Stimulated activated CD8-positive, alpha-beta memory T cell treated with anti-CD3 and anti-CD28 coated beads, Interleukin-7, amount 100 ng/mL, for 4 hours (primary cell): ENCODE data around the gene TEX14.
A peak's percentile ranks its signal among the peaks of the same experiment; 100 is the strongest.
"Not testable (repeated sequence)": the region's sequence is repeated elsewhere in the genome, so short reads cannot be mapped to it uniquely, and the experiment has no call there.

Experiments
- DNase-seq, 2 donors: peaks; one replicate each; pipeline ENCODE4 v3.0.0-alpha.2; 2020; ENCODE audit warnings: low read depth in 2 of 2

The TEX14 gene

DNA sequence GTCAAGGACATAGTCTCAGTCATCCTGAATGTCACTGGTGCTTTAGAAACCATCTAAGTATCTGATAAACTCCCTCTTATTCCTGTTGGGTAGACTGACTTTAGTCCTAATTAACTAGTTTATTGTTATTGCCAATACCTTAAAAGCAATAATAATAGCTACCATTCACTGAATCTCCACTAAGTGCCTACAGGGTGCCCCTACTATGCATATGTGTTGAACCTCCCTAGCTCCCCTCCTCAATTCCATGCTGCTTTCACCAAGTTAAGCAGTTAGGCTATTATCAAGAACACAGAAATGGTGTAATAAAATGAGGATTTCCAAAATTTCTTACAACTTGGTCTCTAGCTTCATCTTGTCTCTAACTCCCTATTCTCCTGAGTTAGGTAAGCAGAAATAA is 89.9 kb downstream of the TEX14 start:
- DNase-seq, result no peak

DNA sequence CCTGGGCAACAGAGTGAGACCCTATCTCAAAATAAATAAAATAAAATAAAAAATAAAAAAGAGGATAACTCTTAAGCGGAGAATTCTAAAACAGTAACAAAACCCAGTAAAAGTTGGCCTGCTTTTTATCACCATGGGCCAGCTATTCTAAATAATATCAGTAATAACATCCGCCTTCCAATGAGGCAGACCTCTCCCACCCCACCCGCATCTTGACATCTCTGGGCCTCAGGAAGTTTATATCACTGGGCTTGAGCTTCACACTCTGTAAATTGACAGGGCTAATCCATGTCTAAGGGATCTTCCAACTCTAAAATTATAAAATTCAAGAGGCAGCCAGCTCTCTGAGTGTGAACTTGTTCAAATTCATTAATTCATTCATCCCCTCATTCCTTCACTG is 94.5 kb downstream of the TEX14 start:
- DNase-seq, result no peak

GRCh38 chr17:58595194-58595792 is 96.6 kb downstream of the TEX14 start:
- DNase-seq, result no peak

DNA sequence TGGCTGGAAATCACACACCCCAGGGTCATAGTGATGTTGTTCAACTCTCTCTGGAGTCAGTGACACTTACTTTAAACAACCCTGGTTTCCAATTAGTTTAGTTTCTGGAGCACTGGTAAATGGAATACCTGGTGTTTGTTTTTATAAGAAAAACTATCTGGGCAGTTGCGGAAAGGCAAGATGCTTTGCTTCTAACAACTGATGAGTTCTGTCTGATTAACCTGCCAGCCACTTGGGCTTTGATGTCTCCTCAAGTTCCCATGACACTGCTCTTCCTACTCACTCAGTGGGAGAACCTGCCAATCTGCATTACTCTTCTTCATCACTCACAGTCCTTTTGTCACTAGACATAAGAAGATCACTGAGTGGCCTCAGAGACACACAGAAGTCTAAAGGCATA is 98.7 kb downstream of the TEX14 start:
- DNase-seq, result no peak

- DNase-seq, result no peak
Observed at GRCh38 chr17:58591455-58591854, 100.4 kb downstream of the TEX14 start.

GRCh38 chr17:58590377-58590776 is 101.5 kb downstream of the TEX14 start:
- DNase-seq, result no peak

- DNase-seq, result peak; percentile 19 to 38
Observed at GRCh38 chr17:58587713-58588117, 104.1 kb downstream of the TEX14 start.

DNA sequence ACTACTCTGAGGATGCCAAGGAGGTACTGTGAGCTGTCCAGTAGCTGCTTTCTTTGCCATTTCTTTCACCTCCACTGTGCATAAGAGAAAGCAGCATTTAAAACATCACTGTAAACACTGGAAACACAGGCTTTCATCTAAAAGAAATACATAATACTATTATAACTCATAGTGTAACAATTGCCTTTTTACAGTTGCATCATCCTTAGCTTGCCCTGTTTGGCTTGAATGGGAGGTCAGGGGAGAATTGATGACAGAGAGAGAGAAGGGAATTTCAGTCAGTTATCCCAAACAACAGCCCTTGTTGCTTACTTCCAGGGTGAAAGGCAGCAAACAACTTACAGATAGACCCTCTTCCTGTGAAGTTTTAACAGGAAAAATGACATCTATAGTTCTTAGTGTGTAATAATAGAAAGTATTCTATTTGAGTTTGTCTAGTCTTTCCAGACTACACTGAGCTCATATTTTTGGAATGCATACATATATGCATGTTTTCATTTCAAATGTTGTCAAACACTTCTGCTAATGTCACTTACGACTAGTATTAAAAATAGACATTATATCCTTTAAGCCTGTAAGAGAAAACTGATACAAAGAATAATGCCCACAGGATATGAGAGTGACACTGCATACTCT is 105.7 kb downstream of the TEX14 start:
- no peak for DNase-seq

DNA sequence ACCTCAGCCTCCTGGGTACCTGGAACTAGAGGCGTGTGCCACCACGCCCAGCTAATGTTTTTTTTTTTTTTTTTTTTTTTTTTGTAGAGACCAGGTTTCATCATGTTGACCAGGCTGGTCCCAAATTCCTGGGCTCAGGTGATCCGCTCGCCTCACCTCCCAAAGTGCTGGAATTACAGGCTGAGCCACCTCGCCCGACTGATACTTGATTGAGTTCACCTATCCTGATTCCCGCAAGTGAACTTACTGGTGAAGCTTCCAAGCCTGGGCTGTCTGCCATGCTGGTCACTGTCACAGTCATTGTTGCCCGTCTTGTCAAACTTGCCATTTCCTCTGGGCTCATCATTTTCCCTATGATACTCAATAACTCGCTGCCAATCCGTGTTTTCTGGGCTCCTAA is 106.3 kb downstream of the TEX14 start:
- DNase-seq, result no peak

DNA sequence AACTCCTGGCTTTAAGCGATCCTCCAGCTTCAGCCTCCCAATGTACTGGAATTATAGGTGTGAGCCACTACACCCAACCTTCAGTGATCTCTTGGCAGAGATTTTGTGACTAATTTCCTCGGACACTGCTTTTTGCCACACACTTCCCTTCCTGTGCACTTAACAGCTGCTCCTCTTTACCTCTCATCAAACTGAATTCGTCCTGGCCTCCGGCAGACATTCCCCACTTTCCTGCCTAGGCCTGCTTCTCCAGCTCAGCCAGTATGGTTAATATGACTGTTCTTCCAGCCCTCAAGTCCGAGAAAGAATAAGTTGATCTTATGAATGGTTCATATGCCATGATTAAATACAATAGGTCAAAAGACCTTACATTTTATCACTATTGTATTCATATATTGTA is 108.4 kb downstream of the TEX14 start:
- no peak for DNase-seq

DNA sequence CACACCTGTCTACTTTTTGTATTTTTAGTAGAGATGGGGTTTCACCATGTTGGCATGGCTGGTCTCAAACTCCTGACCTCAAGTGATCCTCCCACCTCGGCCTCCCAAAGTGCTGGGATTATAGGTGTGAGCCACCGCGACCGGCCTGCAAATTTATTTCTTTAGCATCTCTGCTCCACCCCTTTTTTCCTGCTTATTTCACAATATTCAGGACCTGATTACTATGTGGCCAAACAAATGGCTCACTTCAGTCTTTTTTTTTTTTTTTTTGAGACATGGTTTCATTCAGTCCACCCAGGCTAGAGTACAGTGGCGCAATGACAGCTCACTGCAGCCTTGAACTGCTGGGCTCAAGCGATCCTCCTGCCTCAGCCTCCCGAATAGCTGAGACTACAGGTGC is 109.1 kb downstream of the TEX14 start:
- DNase-seq, result not testable (repeated sequence)

DNA sequence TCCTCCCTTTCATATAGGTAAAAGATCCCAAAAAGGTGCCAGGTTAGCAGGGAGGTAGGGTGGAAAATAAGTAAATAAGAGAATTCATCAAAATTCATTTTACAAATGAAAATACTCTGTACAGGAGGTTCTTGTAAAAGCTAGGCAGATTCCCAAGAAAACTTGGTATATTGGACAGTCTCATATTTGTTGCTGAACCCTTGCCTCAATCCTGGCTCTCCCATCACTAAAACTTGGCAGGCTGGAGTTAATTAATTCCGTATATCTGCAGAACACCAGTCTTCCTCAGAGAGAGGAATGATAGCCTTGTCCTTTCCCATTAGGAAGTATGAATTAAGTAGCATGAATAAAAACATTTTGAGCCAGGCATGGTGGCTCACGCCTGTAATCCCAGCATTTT is 111.2 kb downstream of the TEX14 start:
- DNase-seq, result no peak

- DNase-seq, result peak; percentile 41 to 48
Observed at GRCh38 chr17:58577696-58578095, 114.1 kb downstream of the TEX14 start.

DNA sequence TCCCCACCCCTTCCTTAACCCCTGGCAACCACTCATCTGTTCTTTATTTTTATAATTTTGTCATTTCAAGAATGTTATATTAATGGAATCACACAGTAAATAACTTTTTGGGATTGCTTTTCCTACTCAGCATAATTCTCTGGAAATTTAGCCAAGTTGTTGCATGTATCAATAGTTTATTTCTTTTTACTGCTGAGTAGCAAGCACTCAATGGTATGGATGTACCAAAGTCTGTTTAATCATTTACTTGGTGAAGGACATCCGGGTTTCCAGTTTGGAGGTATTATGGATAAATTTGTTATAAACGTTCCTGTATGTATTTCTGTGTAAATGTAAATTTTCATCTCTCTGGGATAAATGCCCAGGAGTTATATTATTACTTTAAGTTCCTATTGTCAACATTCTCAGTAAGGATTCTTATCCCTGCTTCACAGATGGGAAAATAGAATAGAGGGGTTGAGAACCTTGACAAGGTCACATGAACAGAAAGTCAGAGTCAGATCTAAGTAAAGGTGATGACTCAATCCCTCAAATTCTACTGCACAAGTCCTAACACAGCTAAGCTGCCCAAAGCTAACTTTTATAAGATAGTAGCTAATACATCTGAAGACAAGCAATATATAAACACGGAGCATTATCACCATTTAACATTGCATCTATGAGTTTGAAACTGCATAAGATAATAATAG is 115.0 kb downstream of the TEX14 start:
- no peak for DNase-seq

- DNase-seq, result no peak
Observed at GRCh38 chr17:58575511-58575910, 116.3 kb downstream of the TEX14 start.

GRCh38 chr17:58574025-58574424 is 117.8 kb downstream of the TEX14 start:
- no peak for DNase-seq

GRCh38 chr17:58572846-58573245 is 119.0 kb downstream of the TEX14 start:
- no peak for DNase-seq

DNA sequence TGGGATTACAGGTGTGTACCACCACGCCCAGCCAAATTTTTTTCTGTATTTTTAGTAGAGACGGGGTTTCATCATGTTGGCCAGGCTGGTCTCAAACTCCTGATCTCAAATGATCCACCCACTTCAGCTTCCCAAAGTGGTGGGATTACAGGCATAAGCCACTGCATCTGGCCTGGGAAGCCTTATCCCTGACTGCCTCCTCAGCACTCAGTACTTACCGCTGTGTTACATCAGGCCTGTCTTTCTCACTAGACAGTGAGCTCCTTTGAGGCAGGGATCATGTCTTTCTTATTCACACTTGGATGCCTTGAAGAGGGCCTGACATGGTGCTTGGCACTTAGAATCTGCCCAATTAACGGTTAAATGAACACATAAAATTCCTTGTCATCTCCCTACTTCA is 121.1 kb downstream of the TEX14 start:
- DNase-seq, result no peak

DNA sequence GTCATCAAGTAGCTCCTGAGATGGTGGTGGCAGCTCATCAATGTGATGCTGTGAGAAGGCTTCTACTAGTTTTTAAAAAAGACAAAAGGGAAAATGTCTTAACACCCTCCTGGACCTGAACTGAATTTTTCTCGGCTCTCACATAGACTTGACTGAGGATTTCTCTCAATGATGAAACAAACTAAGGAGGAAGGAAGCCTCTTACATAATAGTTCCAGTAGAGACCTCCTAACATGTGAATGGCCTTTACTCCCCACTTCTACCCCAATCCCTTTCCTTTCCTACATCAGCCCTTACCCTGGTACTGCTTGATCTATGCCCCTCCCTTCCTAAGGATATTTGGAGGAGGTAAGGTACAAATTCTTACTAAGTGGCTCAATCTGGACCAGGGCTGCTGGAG is 122.6 kb downstream of the TEX14 start:
- DNase-seq, result no peak

GRCh38 chr17:58568044-58568799 is 123.6 kb downstream of the TEX14 start:
- no peak for DNase-seq

DNA sequence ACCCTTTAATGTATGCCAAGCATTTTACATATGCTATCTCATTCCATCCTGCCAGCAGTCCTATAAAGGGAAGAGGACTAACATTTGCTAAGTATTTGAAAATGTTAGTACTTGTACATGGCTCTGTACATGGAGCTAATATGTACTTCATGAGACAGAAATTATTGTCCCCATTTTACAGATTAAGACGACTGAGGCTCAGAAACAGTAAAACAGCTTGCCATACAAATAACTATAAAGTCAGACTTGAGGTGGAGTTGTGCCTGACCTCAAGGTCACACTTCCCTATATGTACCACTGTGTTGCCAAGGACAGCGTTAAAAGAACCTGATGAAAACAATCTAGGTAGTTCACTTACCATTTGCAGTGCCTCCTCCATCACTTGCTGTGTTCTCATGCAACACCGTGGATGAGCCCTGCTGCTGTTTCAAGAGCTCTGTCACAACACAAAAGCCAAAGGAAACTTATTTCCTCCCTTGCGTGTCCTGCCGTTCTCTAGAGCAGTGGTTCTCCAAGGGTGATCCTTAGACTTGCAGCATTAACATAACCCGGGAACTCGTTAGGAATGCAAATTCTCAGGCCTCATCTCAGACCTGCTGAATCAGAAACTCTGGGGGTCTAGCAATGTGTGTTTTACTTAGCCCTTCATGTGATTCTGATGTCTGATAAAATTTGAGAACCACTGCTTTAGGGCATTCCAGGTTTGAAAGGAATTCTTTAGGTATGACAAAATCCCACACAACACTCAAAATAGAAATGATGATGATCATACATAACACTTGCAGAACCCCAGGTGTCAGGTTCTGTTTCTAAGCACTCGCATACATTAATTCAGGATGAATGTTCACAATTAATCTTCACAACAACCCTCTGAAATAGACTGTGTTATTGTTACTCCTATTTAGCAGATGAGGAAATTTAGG is 126.2 kb downstream of the TEX14 start:
- no peak for DNase-seq

DNA sequence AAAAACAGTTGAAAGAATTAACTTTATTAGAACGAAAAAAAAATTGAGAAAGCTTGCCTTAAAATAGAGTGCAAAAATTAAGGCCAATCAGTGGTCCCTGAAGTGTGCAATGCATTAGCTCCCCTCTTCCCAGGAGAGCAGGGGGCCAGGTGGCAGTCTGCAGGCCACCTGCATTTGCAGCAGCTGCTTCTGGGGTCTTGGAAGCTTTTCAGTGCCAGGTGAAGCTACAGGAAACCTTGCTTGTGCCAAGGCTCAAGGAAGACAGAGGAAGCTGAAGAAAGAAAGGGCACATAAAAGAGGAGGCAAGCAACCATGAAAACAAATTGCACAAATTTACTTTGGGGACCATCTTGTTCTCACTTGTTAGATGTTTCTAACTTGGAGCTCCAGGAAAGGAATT is 126.9 kb downstream of the TEX14 start:
- no peak for DNase-seq
